SH-SY5Y (cell line): ENCODE results near the gene TIMM17B.
A peak's percentile ranks its signal among the peaks of the same experiment; 100 is the strongest.

Experiments used
- GATA2 ChIP-seq: IDR thresholded peaks from 2 replicates; pipeline ENCODE4 v1.6.1; 2011; ENCODE audit warnings: mild to moderate bottlenecking, low read depth, low read length
- GATA3 ChIP-seq: IDR thresholded peaks from 2 replicates; pipeline ENCODE4 v1.6.1; 2011; ENCODE audit warnings: low read depth, mild to moderate bottlenecking, low read length, moderate library complexity

The TIMM17B gene

DNA sequence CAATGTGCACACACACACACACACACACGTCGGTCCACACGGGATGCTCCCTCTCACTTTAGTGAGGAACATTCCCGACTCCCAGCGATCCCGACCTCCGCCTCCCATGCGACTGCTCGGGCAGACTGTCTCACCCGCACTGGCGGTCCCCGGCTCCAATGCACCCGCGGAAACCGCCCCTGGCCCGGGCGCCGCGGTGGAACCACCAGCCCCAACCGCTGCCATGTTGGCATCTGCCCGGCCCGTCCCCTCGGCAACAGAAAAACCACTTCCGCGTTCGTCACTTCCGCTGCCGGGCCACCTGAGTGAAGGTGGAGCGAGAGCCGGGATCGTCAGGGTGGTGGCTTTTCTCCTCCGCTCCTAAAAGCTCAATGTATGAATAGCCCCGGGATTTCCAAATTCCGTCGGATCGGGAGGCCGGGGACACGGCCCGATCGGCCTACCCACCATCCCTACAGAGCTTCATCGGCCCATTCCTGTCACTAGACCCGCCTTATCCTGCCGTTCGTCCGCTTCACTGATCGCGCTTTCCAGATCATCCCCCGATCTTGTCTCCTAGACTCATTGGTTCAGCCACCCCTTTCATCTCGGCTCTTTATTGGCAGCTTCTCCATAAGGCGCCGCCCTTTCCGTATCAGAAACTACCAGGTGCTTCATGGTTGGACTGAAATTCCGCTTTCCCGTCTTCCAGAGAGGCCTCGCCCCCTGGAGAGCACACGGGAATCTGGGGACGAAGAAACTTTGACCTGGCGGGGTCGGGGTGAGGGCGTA is 14.0 kb upstream of the TIMM17B start, which contains the start of gene SLC35A2:
Gene SLC35A2 (minus strand): TSS at position 235 of the 771 bp plus-strand sequence. CDS start 10 bp downstream, at position 225.
- TF ChIP-seq GATA3 = no peak
- peak; percentile 73 for TF ChIP-seq GATA2

DNA sequence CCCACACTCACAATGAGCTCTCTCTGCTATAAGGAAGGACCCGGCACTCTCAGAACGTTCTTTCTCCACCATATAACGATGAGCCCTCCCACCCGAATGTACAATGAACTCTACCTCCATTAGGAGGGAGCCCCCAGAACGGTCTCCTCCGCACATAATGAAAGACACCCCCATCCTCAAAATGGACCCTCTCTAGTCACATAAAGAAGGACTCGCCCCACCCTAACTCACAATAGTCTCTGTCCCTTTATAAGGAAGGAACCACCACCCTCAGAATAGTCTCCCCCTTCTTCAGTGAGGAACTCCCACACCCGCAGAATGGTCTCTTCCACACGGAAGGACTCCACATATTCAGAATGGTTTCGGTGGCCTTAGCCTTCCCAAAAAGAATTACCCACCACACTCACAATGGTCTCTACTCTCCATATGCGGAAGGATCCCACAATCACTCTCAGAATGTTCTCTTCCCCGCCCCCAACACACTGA is 13.4 kb upstream of the TIMM17B start:
- TF ChIP-seq GATA3 = no peak

DNA sequence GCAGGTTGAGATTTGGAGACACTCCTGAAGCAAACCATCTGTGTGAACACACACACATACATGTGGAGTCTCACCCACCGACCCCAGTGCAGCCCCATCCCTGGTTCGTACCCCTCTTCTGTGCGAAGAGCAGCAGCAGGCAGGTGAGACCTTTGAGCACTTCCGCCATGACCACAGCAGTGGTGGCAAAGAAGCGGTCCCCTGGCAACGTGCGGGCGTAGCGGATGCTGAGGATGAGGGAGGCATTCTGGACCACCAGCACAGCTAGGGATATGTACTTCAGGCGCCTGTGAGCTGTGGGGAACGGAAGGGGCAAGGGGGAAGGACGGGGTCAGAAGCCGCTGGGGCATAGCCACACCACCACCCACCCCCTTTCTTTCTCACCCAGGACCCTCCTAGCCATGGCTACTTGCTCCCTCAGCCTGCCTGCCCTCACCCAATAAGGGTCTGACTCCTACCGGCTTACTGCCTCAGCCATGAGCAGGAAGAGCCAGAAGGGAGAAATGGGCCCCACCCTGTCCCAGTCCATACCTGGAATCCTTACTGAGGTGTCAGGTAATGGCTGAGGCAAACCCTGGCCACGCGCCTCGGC is 12.2 kb upstream of the TIMM17B start:
- TF ChIP-seq GATA2 (no peak), GATA3 (no peak)

DNA sequence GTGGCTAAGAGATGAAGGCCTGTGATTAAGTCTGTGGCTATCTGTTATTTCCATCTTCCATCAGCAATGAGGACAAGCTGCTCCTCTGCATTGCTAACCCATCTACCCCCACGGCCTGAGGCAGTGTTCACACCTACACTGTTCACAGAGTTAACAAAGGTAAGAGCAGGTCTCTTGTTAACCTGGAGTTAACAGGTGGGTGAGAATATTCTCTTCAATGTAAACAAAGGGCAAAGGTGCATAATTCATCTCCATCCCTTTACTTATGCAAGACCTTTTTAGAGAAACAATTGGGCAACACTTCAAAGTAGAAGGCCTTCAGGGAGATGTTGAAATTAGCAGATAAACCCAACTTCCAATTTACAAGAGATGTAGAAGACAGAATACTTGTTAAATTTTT is 11.0 kb upstream of the TIMM17B start:
- TF ChIP-seq GATA3 (no peak), GATA2 (no peak)

DNA sequence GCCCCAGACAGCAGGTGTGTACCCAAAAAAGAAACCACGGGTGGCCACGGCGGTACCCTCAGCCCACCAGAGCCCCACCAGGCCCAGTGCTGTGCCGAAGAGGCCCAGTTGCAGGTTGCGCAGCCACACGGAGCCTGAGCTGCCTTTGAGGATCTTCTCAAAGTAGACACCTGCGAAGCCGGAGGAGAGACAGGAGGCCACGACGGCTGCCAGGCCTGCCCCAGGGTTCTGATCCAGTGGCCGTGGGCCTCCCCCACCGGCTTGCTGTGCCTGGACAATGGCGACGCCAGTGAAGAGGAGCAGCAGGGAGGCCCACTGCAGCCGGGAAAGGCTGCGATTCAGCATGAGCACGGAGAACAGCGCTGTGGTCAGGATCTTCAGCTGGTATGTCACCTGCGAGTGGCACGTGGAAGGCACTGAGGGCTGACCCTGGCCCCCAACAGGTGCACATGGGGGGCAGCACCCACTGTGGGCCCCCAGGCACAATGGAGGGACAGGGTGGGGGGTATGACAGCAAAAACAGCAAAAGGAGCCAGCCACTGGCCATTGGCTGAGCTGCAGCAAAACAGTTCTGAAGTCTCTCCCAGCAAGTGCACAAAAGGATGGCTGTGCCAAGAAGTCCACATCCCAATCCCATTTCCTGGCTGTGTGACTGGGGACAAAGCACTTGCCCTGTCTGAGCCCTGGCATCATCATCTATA is 7.7 kb upstream of the TIMM17B start:
- no peak for TF ChIP-seq GATA2
- TF ChIP-seq GATA3 = no peak

DNA sequence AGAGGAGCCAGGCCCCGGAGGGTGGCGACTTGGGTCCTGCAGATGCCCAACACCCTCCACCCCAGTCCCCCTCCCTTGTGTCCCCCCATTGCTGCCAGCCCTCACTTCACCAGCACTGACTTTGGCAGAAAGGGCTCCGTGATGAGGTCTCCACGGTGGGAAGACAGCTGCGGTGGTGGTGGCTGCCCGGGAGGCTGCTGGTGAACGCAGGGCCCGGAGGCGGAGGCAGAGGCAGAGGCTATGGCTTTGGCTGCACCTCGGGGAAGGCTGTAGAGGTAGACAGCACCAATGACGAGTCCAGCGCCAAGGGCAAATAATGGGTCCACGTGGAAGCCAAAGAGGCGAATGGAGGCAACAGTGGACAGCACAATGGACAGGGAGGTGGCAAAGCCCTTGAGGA is 7.1 kb upstream of the TIMM17B start:
- no peak for TF ChIP-seq GATA2
- TF ChIP-seq GATA3 = no peak

DNA sequence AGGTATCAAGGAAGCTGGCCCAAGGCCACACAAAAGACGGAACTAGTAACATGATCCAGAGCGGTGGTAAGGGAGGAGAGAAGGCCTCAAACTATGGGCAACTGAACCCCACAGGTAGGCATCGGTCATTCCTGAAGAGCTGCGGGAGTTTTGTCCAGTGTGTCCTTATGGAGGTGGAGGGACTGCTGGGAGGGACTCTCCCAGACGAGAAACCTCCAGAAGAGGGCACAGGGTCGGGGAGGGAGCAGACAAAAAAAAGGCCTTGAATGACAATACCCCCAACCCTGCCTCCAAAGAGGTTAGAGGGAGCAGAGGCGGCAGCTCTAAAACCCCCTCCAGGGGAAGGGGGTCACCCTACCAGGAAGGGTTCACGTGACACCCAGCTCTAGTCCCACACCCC is 6.6 kb upstream of the TIMM17B start:
- no peak for TF ChIP-seq GATA2
- no peak for TF ChIP-seq GATA3

DNA sequence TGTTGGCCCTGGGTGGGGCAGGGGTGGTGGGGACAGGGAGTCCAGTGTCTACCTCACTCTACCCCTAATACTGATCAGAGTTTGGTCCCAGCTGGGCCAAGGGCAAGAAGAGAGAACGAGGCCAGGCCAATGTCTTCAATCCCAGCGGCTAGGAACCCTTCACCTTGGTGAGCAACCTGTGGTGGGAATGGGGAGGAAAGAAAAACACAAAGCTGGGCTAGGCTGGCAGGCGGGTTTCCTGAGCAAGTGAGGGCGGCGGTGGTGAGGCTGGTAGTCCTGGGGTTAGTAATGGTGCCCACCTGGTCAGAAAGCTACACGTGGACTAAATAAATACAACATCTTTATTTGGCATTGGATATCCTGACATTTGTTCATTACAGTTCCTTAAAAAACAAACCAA is 5.7 kb upstream of the TIMM17B start:
- TF ChIP-seq GATA3 = no peak
- TF ChIP-seq GATA2 = no peak

DNA sequence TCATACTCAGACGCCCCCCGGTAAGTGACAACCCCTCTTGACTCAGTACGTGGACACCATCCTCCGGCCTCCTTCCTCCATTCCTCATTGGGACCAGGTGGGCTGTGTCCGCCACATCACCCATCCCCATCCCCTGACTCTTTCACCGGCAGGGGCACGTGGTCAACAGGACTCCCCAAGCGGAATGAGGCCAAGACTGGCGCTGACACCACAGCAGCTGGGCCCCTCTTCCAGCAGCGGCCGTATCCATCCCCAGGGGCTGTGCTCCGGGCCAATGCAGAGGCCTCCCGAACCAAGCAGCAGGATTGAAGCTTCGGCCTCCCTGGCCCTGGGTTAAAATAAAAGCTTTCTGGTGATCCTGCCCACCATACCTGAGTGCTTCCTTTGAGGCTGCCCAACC is 5.2 kb upstream of the TIMM17B start:
- no peak for TF ChIP-seq GATA2
- TF ChIP-seq GATA3 = no peak

DNA sequence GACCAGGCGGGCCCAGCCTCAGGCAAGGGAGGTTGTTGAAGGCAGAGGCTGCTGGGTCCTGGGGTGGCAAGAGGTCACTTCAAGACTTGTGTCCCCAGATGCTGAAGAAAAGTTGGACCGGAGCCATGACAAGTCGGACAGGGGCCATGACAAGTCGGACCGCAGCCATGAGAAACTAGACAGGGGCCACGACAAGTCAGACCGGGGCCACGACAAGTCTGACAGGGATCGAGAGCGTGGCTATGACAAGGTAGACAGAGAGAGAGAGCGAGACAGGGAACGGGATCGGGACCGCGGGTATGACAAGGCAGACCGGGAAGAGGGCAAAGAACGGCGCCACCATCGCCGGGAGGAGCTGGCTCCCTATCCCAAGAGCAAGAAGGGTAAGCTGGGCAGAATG is 4.6 kb upstream of the TIMM17B start:
- no peak for TF ChIP-seq GATA2
- TF ChIP-seq GATA3 = no peak

DNA sequence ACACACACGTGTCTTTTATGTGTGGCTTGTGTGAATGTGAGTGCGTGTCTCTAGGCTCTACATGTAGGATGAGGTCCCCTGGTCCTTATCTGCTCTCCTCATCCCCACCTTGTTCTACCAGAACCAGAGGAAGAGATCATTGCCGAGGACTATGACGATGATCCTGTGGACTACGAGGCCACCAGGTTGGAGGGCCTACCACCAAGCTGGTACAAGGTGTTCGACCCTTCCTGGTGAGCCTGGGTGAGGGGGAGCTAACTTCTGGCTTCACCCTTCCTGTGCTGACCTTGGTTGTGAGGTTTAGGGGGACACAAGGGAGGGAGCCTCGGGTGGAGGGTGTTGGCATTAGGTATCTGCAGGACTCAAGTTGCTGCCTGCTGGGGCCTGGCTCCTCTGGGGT is 3.5 kb upstream of the TIMM17B start:
- TF ChIP-seq GATA2 (no peak), GATA3 (no peak)

DNA sequence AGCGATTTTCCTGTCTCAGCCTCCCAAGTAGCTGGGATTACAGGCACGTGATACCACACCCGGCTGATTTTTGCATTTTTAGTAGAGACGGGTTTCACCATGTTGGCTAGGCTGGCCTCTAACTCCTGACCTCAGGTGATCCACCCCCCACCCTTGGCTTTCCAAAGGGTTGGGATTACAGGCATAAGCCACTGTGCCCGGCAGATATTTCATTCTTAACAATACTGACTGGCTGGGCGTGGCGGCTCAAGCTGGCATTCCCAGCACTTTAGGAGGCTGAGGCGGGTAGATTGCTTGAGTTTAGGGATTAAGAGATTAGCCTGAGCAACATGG is 1.5 kb upstream of the TIMM17B start:
- TF ChIP-seq GATA3 (no peak), GATA2 (no peak)

DNA sequence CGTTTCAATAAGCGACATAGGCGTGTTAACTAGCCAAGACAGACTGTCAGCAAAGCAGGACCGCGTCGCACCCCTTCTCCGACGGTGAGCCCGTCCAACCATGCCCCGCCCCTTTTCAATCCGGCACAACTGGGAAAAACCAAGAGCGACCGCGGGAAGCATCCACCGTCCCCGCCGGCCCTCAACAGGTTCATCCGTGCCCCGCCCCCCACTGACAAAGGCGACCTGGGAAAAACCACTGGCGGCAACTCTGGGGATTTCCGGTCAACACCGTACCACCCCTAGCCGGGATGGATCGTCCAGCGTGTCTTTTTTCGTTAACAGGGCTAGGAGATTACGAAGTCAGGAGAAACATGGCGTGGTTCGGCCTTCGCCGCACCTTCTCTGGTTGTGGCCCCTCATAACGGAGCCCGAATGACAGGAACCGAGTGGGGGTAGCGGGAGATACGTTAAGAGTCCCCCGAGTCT is 377 bp downstream of the TIMM17B start:
- TF ChIP-seq GATA2 = no peak
- TF ChIP-seq GATA3 = no peak

DNA sequence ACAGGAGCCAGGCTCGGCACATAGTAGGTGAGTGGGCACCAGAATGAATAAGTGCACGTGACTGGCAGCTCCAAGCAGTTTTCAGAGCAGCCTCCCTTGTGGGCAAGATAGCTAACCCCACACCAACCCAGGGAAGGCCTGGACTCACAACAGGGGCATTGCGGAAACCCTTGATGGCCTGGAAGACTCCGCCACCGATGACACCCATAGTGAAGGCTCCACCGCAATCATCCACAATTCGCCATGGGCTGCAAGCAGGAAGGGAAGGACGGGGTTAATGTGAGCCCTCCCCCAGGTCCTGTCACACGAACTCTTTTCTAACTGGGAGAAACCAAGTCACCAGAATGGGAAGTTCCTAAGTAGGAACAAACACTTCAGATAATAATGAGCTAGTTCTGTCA is 957 bp downstream of the TIMM17B start:
- no peak for TF ChIP-seq GATA3
- TF ChIP-seq GATA2 = no peak

DNA sequence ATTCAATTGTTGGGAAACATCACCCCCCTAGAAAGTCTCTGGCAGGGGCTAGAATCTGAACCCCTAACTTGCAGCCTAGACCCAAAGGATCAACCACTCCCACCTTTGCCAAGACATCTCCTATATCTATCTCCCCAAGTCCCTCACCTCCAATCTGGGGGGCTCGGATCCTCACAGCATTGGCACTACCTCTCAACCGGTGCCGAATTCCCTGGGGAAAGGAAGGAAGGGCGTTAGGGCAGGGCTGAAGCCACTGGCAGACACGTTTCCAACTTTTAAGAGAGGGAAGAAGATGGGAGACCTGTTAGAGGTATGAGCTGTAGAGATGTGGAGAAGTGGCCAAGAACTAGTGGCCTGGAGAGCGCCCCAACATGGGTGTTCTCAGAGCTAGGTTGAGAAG is 2.7 kb downstream of the TIMM17B start:
- TF ChIP-seq GATA2 = no peak
- no peak for TF ChIP-seq GATA3
